ENCODE results near the gene PDE7B. TPM values are rescaled to one million over a fixed set of nuclear protein-coding genes. Genes with fewer than 3 reads are reported as not detected.
A peak's percentile ranks its signal among the peaks of the same experiment; 100 is the strongest.

PDE7B gene
- total RNA-seq, 8 experiments from 2014 or later, result 0.08 to 60.7 (median 1.1) TPM

GRCh38 chr6:136174510-136174909 lies 323.0 kb downstream of the PDE7B start:
- no peak overlapping the region for H3K4me3 ChIP-seq
- no peak for ATAC-seq (replicated peaks in 6 of 8)
- peaks cover 2 to 12% of the 10 kb centered on the region in 2 donors for H3K4me1 ChIP-seq (replicated peaks in 1 of 2)
- WGBS, 10 experiments, result 0 to 100% (median 88%) methylated on average over 1 to 2 of the region's 2 CpGs; no CpG with 5 or more reads in 1 of the 10 experiments
- H3K27ac ChIP-seq, result no peak overlapping the region
- in situ Hi-C loops (cut with MboI; ENCODE audit: low pct_unique_long_range_greater_than_20kb in 2 of 9, low sequenced_read_pairs in 9 of 9, unreplicated experiment in 9 of 9), result no loop called here

GRCh38 chr6:136175873-136176272 lies 324.4 kb downstream of the PDE7B start:
- Histone ChIP-seq H3K27ac (no peak overlapping the region), H3K4me3 (no peak overlapping the region), H3K4me1 (replicated peaks in 1 of 2) (peaks cover 0 to 7% of the 10 kb centered on the region in 2 donors)
- in situ Hi-C loops (cut with MboI; ENCODE audit: low pct_unique_long_range_greater_than_20kb in 2 of 9, low sequenced_read_pairs in 9 of 9, unreplicated experiment in 9 of 9), result no loop called here
- ATAC-seq (replicated peaks in 6 of 8), result no peak
- 50 to 100% (median 93%) methylated on average over 1 of the region's 1 CpG; no CpG with 5 or more reads in 1 of the 10 experiments for whole genome bisulfite sequencing, 10 experiments

- ATAC-seq (replicated peaks in 6 of 8), result no peak
- 60 to 100% (median 81%) methylated on average over 1 to 2 of the region's 2 CpGs; no CpG with 5 or more reads in 2 of the 10 experiments for WGBS, 10 experiments
- Histone ChIP-seq H3K4me1 (replicated peaks in 1 of 2) (peaks cover 0 to 7% of the 10 kb centered on the region in 2 donors), H3K4me3 (no peak overlapping the region), H3K27ac (no peak overlapping the region)
- in situ Hi-C loops (cut with MboI; ENCODE audit: low pct_unique_long_range_greater_than_20kb in 2 of 9, low sequenced_read_pairs in 9 of 9, unreplicated experiment in 9 of 9), result no loop called here
These were observed 327.2 kb downstream of the PDE7B start for GRCh38 chr6:136178749-136179148.

GRCh38 chr6:136180704-136181511 lies 329.4 kb downstream of the PDE7B start:
- Histone ChIP-seq H3K27ac (no peak overlapping the region), H3K4me1 (replicated peaks in 1 of 2) (peaks cover 0 to 7% of the 10 kb centered on the region in 2 donors), H3K4me3 (no peak overlapping the region)
- in situ Hi-C loops (cut with MboI; ENCODE audit: low pct_unique_long_range_greater_than_20kb in 2 of 9, low sequenced_read_pairs in 9 of 9, unreplicated experiment in 9 of 9), result no loop called here
- WGBS, 10 experiments, result 31 to 100% (median 83%) methylated on average over 1 to 4 of the region's 4 CpGs; no CpG with 5 or more reads in 2 of the 10 experiments
- ATAC-seq (replicated peaks in 6 of 8), result peak in 7 of 8 experiments; percentile 44 to 84 (median 58)

GRCh38 chr6:136181512-136181833 lies 330.0 kb downstream of the PDE7B start:
- ATAC-seq (replicated peaks in 6 of 8), result no peak
- no peak overlapping the region for H3K27ac ChIP-seq
- 90 to 100% (median 100%) methylated on average over 1 of the region's 1 CpG; no CpG with 5 or more reads in 2 of the 10 experiments for WGBS, 10 experiments
- H3K4me1 ChIP-seq (replicated peaks in 1 of 2), result peaks cover 0 to 7% of the 10 kb centered on the region in 2 donors
- in situ Hi-C loops (cut with MboI; ENCODE audit: low pct_unique_long_range_greater_than_20kb in 2 of 9, low sequenced_read_pairs in 9 of 9, unreplicated experiment in 9 of 9), result no loop called here
- no peak overlapping the region for H3K4me3 ChIP-seq

- peaks cover 0 to 7% of the 10 kb centered on the region in 2 donors for H3K4me1 ChIP-seq (replicated peaks in 1 of 2)
- no peak overlapping the region for H3K27ac ChIP-seq
- 17 to 100% (median 67%) methylated on average over 1 of the region's 1 CpG; no CpG with 5 or more reads in 5 of the 10 experiments for WGBS, 10 experiments
- in situ Hi-C loops (cut with MboI; ENCODE audit: low pct_unique_long_range_greater_than_20kb in 2 of 9, low sequenced_read_pairs in 9 of 9, unreplicated experiment in 9 of 9), result no loop called here
- peak in 1 of 8 experiments; percentile 65 for ATAC-seq (replicated peaks in 6 of 8)
- H3K4me3 ChIP-seq, result no peak overlapping the region
These were observed 330.4 kb downstream of the PDE7B start for GRCh38 chr6:136181861-136182260.

GRCh38 chr6:136184738-136185137 lies 333.2 kb downstream of the PDE7B start:
- Histone ChIP-seq H3K4me1 (replicated peaks in 1 of 2) (peaks cover 8 to 16% of the 10 kb centered on the region in 2 donors), H3K4me3 (no peak overlapping the region), H3K27ac (no peak overlapping the region)
- in situ Hi-C loops (cut with MboI; ENCODE audit: low pct_unique_long_range_greater_than_20kb in 2 of 9, low sequenced_read_pairs in 9 of 9, unreplicated experiment in 9 of 9), result no loop called here
- no peak for ATAC-seq (replicated peaks in 6 of 8)
- 86 to 100% (median 88%) methylated on average over 1 of the region's 1 CpG; no CpG with 5 or more reads in 7 of the 10 experiments for WGBS, 10 experiments

GRCh38 chr6:136186363-136186762 lies 334.9 kb downstream of the PDE7B start:
- WGBS, 10 experiments, result 89 to 100% (median 100%) methylated on average over 1 of the region's 1 CpG; no CpG with 5 or more reads in 5 of the 10 experiments
- in situ Hi-C loops (cut with MboI; ENCODE audit: low pct_unique_long_range_greater_than_20kb in 2 of 9, low sequenced_read_pairs in 9 of 9, unreplicated experiment in 9 of 9), result no loop called here
- Histone ChIP-seq H3K27ac (no peak overlapping the region), H3K4me3 (no peak overlapping the region), H3K4me1 (replicated peaks in 1 of 2) (peaks cover 8 to 9% of the 10 kb centered on the region in 2 donors)
- no peak for ATAC-seq (replicated peaks in 6 of 8)

- WGBS, 10 experiments, result 10 to 60% (median 27%) methylated on average over 1 to 2 of the region's 2 CpGs; no CpG with 5 or more reads in 5 of the 10 experiments
- in situ Hi-C loops (cut with MboI; ENCODE audit: low pct_unique_long_range_greater_than_20kb in 2 of 9, low sequenced_read_pairs in 9 of 9, unreplicated experiment in 9 of 9), result no loop called here
- no peak overlapping the region for H3K4me3 ChIP-seq
- H3K27ac ChIP-seq, result no peak overlapping the region
- ATAC-seq (replicated peaks in 6 of 8), result peak in 5 of 8 experiments; percentile 4 to 60 (median 36)
- peaks cover 8 to 9% of the 10 kb centered on the region in 2 donors for H3K4me1 ChIP-seq (replicated peaks in 1 of 2)
These were observed 337.0 kb downstream of the PDE7B start for GRCh38 chr6:136188486-136188885.

- WGBS, 10 experiments, result 43 to 100% (median 80%) methylated on average over 1 to 3 of the region's 3 CpGs
- Histone ChIP-seq H3K4me1 (replicated peaks in 1 of 2) (peaks cover 8 to 9% of the 10 kb centered on the region in 2 donors), H3K27ac (no peak overlapping the region), H3K4me3 (no peak overlapping the region)
- in situ Hi-C loops (cut with MboI; ENCODE audit: low pct_unique_long_range_greater_than_20kb in 2 of 9, low sequenced_read_pairs in 9 of 9, unreplicated experiment in 9 of 9), result no loop called here
- peak in 2 of 8 experiments; percentile 26 to 68 for ATAC-seq (replicated peaks in 6 of 8)
These were observed 337.6 kb downstream of the PDE7B start for GRCh38 chr6:136189104-136189503.

- H3K4me3 ChIP-seq, result no peak overlapping the region
- in situ Hi-C loops (cut with MboI; ENCODE audit: low pct_unique_long_range_greater_than_20kb in 2 of 9, low sequenced_read_pairs in 9 of 9, unreplicated experiment in 9 of 9), result no loop called here
- peak in 1 of 8 experiments; percentile 19 for ATAC-seq (replicated peaks in 6 of 8)
- peaks cover 8 to 9% of the 10 kb centered on the region in 2 donors for H3K4me1 ChIP-seq (replicated peaks in 1 of 2)
- H3K27ac ChIP-seq, result no peak overlapping the region
- 80 to 100% (median 96%) methylated on average over 1 to 17 of the region's 32 CpGs; no CpG with 5 or more reads in 1 of the 10 experiments for whole genome bisulfite sequencing, 10 experiments
These were observed 340.3 kb downstream of the PDE7B start for GRCh38 chr6:136191606-136192312.

GRCh38 chr6:136192902-136193301 lies 341.4 kb downstream of the PDE7B start:
- 81 to 100% (median 87%) methylated on average over 1 to 6 of the region's 6 CpGs for WGBS, 10 experiments
- in situ Hi-C loops (cut with MboI; ENCODE audit: low pct_unique_long_range_greater_than_20kb in 2 of 9, low sequenced_read_pairs in 9 of 9, unreplicated experiment in 9 of 9), result no loop called here
- no peak overlapping the region for H3K4me3 ChIP-seq
- no peak overlapping the region for H3K27ac ChIP-seq
- peaks cover 8 to 9% of the 10 kb centered on the region in 2 donors for H3K4me1 ChIP-seq (replicated peaks in 1 of 2)
- ATAC-seq (replicated peaks in 6 of 8), result no peak

- ATAC-seq (replicated peaks in 6 of 8), result peak in 6 of 8 experiments; percentile 12 to 91 (median 40)
- no peak overlapping the region for H3K4me3 ChIP-seq
- no peaks in the 10 kb centered on the region for H3K4me1 ChIP-seq (replicated peaks in 1 of 2)
- 25 to 82% (median 73%) methylated on average over 1 to 5 of the region's 5 CpGs; no CpG with 5 or more reads in 3 of the 10 experiments for WGBS, 10 experiments
- H3K27ac ChIP-seq, result no peak overlapping the region
- in situ Hi-C loops (cut with MboI; ENCODE audit: low pct_unique_long_range_greater_than_20kb in 2 of 9, low sequenced_read_pairs in 9 of 9, unreplicated experiment in 9 of 9), result loop anchor here in 1 of 9 experiments (25.0 kb wide), 1 partner anchor 664 kb away; no protein-coding TSS in a partner anchor
These were observed 350.2 kb downstream of the PDE7B start for GRCh38 chr6:136201732-136202131.
